Heart left ventricle (tissue), 16 donors: ENCODE measurements around the gene IFITM5. TPM values are rescaled to one million over a fixed set of nuclear protein-coding genes. Genes with fewer than 3 reads are reported as not detected.
A peak's percentile ranks its signal among the peaks of the same experiment; 100 is the strongest.
"Not testable (repeated sequence)": the region's sequence is repeated elsewhere in the genome, so short reads cannot be mapped to it uniquely, and the experiment has no call there.

Source experiments
- ATAC-seq, 4 donors: fragments of 200-7000 bp; cut with Tn5 transposase; one replicate each; pipeline ENCODE4 v1.9.1; 2020 to 2022; ENCODE audit warnings: moderate library complexity in 4 of 4, mild to moderate bottlenecking in 3 of 4, moderate number of reproducible peaks in 1 of 4
- DNase-seq, 5 donors: peaks; one replicate each; pipeline ENCODE4 v3.0.0-alpha.2; 2020
- H3K27ac ChIP-seq, 12 donors: fragments of 200-600 bp; sonication (generic) in 4 of 12; one replicate each; pipeline versions ENCODE4 v1.5.0 to v1.8.0; 2016 to 2022; ENCODE audit warnings: mild to moderate bottlenecking in 2 of 12
- H3K27me3 ChIP-seq, 9 donors: fragments of 200-600 bp; sonication (generic) in 2 of 9; one replicate each; pipeline versions ENCODE4 v1.5.1 to v1.8.0; 2016 to 2022; ENCODE audit warnings: mild to moderate bottlenecking in 3 of 9
- H3K36me3 ChIP-seq, 9 donors: fragments of 200-600 bp; sonication (generic) in 2 of 9; one replicate each; pipeline versions ENCODE4 v1.5.0 to v1.8.0; 2018 to 2022; ENCODE audit warnings: mild to moderate bottlenecking in 2 of 9
- H3K4me1 ChIP-seq, 12 donors: fragments of 200-600 bp; sonication (generic) in 4 of 12; one replicate each; pipeline versions ENCODE4 v1.5.0 to v1.8.0; 2016 to 2022; ENCODE audit warnings: mild to moderate bottlenecking in 3 of 12
- H3K4me3 ChIP-seq, 12 donors: fragments of 200-600 bp; sonication (generic) in 4 of 12; one replicate each; pipeline versions ENCODE4 v1.5.0 to v1.8.0; 2017 to 2022; ENCODE audit warnings: mild to moderate bottlenecking in 9 of 12, moderate library complexity in 4 of 12
- H3K9me3 ChIP-seq, 12 donors: fragments of 200-600 bp; sonication (generic) in 4 of 12; one replicate each; pipeline versions ENCODE4 v1.5.0 to v1.8.0; 2016 to 2022; ENCODE audit warnings: mild to moderate bottlenecking in 1 of 12
- CTCF ChIP-seq, 12 donors: fragments of 200-600 bp; sonication (generic) in 4 of 12; IDR thresholded peaks; one replicate each; pipeline versions ENCODE4 v1.5.0 to v1.8.0; 2018 to 2022; ENCODE audit warnings: antibody characterized with exemption in 12 of 12, mild to moderate bottlenecking in 5 of 12
- POLR2A ChIP-seq, 2 donors: fragments of 450-650 bp; IDR thresholded peaks; one replicate each; pipeline ENCODE4 v1.6.1; 2017; ENCODE audit warnings: antibody characterized with exemption in 2 of 2, mild to moderate bottlenecking in 2 of 2, moderate library complexity in 2 of 2
- WGBS, 4 donors: extraction: QIAGEN DNeasy Blood & Tissue Kit in 2 of 4; methylation state at CpG; one replicate each; pipeline versions ENCODE4 v1.1.5 to v1.1.7; 2013 to 2018; 5-methylcytosine and 5-hydroxymethylcytosine counted together
- intact Hi-C, 10 donors: fragments of 100-400 bp; cut with DNase I; formaldehyde crosslinking; loops; one replicate each; pipeline versions ENCODE4 v1.11.1 to v1.14.2; 2022
- polyA plus RNA-seq, 2 donors: library from polyadenylated mRNA; stranded (reverse); fragments of 200-250 nt; gene quantifications; one replicate each; pipeline ENCODE4 v1.2.3, GENCODE V29; 2013
- total RNA-seq, 9 donors: library from RNA; depleted of rRNA in 2 of 9; stranded (reverse); fragments of >200 nt in 2 of 9; fragmentation: NEBNext Ultra II Directional in 3 of 9; extraction: Animal tissue kit (Norgen Biotek cat#: 25700) in 3 of 9; gene quantifications; one replicate each; pipeline versions ENCODE4 v1.1.0 to v1.2.4, GENCODE V29; 2016 to 2023
- donor health status: ischemic (EF 13 %, LVEDD 7.1; RV severe dilation, severe dysfunction).
- donor health status: healthy with polysubstance abuse.
- donor health status: DM: no; HTN: yes; CAD: no.
- donor health status: DM: no; HTN: no; CAD: no.
- donor health status: ischemic (EF 25% LVEDD 6.9; RV normal size, moderate dysfunction).
- donor health status: ischemic (EF 25% LVEDD 5.7; RV mildly dilated, moderate dysfunction).
- donor health status: healthy.
- donor health status: DM: yes; HTN: yes; CAD: no.
- donor health status: ischemic (EF 35%, LVEDD 5.7; RV mildly dilated, moderate dysfunction).
- donor health status: nonischemic (EF 11% LVEDD 7.7; RV severe dilation, severe dysfunction).
- donor health status: DM: yes; HTN: yes; CAD: no.
- donor health status: PGD.
- donor health status: ischemic (EF 29% LVEDD 5.4; RV normal size, mild dysfunction).
- donor health status: nonischemic (EF 23%, LVEDD 6.1; RV moderate dilation, normal function).

The IFITM5 gene
- total and polyA plus RNA-seq, 11 donors: not detected

GRCh38 chr11:287821-288477, 11.4 kb downstream of the IFITM5 start:
- no peak for TF ChIP-seq POLR2A (IDR thresholded peaks at IDR 0.05)
- no peak for TF ChIP-seq CTCF (IDR thresholded peaks at IDR 0.05)
- DNase-seq: peak; percentile 4 to 66 (median 26)
- Histone ChIP-seq H3K4me1 (peaks cover 0 to 24% (median 12%) of the 10 kb centered on the region in 12 donors), H3K4me3 (peak overlapping the region; percentile 61 to 92 (median 78)), H3K9me3 (no peaks in the 10 kb centered on the region), H3K27me3 (peaks cover 0 to 43% (median 21%) of the 10 kb centered on the region in 9 donors), H3K27ac (peak overlapping the region in 6 of 12 donors; percentile 54 to 83 (median 71)), H3K36me3 (peaks cover 0 to 8% (median 0%) of the 10 kb centered on the region in 9 donors)
- WGBS, 4 donors: 18 to 37% (median 24%) methylated on average over 35 to 41 of the region's 41 CpGs
- intact Hi-C loops: loop anchor here in 1 of 10 donors (2.0 kb wide), 1 partner anchor 51 kb away; the partner anchor contains the start of genes PSMD13 and SIRT3
- no peak for ATAC-seq

DNA sequence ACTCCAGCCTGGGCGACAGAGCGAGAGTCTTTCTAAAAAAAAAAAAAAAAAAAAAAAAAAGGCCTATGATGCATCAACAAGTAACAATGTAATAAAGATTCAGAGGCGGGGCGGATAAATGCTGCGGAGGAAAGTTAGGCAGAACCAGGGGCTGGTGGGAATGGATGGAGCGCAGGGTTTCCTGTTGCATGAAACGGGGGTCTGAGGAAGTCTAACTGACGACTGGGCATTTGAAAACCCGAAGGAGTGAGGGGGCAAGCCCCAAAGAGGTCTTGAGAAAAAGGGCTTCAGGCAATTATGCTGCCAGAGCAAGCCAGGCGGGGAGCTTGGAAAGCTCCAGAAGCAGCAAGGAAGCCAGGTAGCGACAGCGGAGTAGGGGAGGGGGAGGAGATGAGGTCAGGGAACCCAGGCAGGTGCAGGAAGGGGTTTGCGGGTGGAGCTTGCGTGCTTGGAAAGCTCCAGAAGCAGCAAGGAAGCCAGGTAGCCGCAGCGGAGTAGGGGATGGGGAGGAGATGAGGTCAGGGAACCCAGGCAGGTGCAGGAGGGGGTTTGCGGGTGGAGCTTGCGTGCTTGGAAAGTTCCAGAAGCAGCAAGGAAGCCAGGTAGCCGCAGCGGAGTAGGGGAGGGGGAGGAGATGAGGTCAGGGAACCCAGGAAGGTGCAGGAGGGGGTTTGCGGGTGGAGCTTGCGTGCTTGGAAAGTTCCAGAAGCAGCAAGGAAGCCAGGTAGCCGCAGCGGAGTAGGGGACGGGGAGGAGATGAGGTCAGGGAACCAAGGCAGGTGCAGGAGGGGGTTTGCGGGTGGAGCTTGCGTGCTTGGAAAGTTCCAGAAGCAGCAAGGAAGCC, 12.1 kb downstream of the IFITM5 start:
- H3K9me3 ChIP-seq, intact Hi-C loops, ATAC-seq, H3K27ac ChIP-seq, H3K36me3 ChIP-seq: not testable (repeated sequence)
- peak in 3 of 5 donors; percentile 3 to 14 (median 9) for DNase-seq
- Histone ChIP-seq H3K27me3 (peaks cover 6 to 51% (median 28%) of the 10 kb centered on the region in 9 donors), H3K4me1 (peaks cover 0 to 24% (median 12%) of the 10 kb centered on the region in 12 donors), H3K4me3 (peak overlapping the region in 2 of 12 donors; percentile 71 to 92)
- 81 to 94% (median 87%) methylated on average over 27 of the region's 27 CpGs for WGBS, 4 donors

DNA sequence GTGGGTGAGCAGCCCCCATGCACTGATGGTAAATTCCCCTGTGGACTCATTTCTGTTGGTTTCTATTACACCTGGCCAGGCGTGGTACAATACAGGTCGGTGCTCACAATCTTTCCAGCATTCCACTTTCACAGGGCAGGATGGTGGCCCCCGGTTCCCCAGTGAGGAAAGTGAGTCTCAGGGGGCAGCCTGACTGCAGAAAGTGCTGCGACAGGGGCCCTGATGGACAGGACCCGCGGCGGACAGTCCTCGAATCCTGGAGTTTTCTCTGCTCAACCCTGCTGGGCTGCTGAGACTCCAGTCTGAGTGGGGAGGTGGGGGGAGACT, 13.5 kb downstream of the IFITM5 start:
- DNase-seq (peak in 1 of 5 donors; percentile 9), ATAC-seq (no peak)
- Histone ChIP-seq H3K27me3 (peaks cover 19 to 64% (median 42%) of the 10 kb centered on the region in 9 donors), H3K9me3 (no peaks in the 10 kb centered on the region), H3K4me3 (no peak overlapping the region), H3K36me3 (no peaks in the 10 kb centered on the region), H3K4me1 (peaks cover 0 to 31% (median 14%) of the 10 kb centered on the region in 12 donors), H3K27ac (no peak overlapping the region)
- WGBS, 4 donors: 82 to 91% (median 89%) methylated on average over 8 of the region's 8 CpGs
- intact Hi-C loops: no loop called here
- TF ChIP-seq CTCF (IDR thresholded peaks at IDR 0.05): no peak
- TF ChIP-seq POLR2A (IDR thresholded peaks at IDR 0.05): no peak

DNA sequence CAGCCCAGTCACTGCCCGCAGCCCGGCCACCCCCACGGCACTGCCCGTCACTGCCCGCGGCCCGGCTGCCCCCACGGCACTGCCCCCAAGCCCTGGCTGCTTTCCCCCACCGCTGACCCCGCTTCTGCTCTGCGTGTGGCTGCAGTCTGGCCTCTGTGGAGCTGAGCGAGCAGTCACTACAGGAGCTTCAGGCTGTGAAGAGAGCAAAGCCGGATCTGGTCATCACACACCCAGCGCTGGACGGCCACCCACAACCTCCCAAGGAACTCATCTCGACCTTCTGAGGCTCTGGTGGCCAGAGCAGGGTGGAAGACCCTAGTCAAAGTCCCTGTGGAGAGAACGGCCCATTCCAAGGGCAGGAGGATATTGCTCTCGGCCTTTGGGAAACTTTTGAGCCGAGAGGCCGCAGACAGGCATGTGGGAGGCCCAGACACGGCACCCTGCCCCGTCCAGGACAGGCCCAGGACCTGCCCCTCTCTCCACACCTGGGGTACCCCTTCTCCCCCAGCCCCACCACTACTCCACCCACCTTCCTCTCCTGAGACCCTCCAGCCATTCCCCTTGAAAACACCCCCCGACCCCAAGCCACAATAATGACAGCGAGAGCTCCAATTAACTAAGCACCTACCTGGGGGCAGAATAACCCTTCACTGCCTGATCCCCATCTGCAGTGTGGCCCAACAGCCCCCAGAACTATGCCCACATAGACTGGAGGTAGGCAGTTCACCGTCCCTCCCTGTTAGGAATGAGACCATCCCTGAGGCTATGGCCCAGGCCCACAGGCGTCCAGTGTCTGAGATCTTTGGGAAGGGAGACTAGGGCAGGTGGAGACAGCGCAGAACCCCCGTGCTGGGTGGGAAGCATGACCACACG, 14.1 kb downstream of the IFITM5 start:
- no peak for ATAC-seq
- peaks cover 25 to 70% (median 48%) of the 10 kb centered on the region in 9 donors for H3K27me3 ChIP-seq
- 82 to 86% (median 84%) methylated on average over 20 to 29 of the region's 29 CpGs for WGBS, 4 donors

More for the DNA sequence above, 14.1 kb downstream of the IFITM5 start:
- Histone ChIP-seq H3K27ac (no peak overlapping the region), H3K4me3 (no peak overlapping the region), H3K9me3 (no peaks in the 10 kb centered on the region), H3K4me1 (peaks cover 0 to 37% (median 16%) of the 10 kb centered on the region in 12 donors), H3K36me3 (no peaks in the 10 kb centered on the region)
- DNase-seq: peak in 2 of 5 donors; percentile 16 to 36
- intact Hi-C loops: no loop called here
- TF ChIP-seq POLR2A (IDR thresholded peaks at IDR 0.05) (no peak), CTCF (IDR thresholded peaks at IDR 0.05) (no peak)
